Measurements from ENCODE around the gene TUSC2.

- TF ChIP-seq CTCF (IDR thresholded peaks at IDR 0.05 in 8 of 11, conservative IDR thresholded peaks at IDR 0.05 in 3 of 11) (no peak), POLR2A (IDR thresholded peaks at IDR 0.05) (no peak)
Observed at GRCh38 chr3:50318163-50318562, 9.9 kb downstream of the TUSC2 start.
